ENCODE results near the gene HYLS1.

DNA sequence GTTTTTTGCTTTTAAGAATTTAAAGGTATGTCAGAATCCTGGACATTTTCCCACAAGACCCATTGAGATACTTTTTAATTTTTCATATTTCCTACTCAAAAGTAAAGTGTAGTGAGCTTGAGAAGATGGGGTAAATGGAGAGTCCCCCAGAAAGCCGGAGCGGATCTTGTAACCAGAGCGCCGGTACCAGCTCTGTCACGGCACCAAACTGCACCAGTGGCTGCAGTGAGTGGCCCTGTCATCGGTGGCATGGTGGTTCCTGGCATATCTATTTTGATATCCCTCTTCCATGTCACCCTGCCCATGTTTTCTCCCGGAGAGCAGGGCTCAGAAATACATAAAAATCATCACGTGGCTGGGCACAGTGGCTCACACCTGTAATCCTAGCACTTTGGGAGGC lies 36.2 kb downstream of the HYLS1 start:
- no peak for TF ChIP-seq EZH2 (IDR thresholded peaks at IDR 0.05; ENCODE audit: borderline replicate concordance, low read length)
- TF ChIP-seq, protein P1, sequence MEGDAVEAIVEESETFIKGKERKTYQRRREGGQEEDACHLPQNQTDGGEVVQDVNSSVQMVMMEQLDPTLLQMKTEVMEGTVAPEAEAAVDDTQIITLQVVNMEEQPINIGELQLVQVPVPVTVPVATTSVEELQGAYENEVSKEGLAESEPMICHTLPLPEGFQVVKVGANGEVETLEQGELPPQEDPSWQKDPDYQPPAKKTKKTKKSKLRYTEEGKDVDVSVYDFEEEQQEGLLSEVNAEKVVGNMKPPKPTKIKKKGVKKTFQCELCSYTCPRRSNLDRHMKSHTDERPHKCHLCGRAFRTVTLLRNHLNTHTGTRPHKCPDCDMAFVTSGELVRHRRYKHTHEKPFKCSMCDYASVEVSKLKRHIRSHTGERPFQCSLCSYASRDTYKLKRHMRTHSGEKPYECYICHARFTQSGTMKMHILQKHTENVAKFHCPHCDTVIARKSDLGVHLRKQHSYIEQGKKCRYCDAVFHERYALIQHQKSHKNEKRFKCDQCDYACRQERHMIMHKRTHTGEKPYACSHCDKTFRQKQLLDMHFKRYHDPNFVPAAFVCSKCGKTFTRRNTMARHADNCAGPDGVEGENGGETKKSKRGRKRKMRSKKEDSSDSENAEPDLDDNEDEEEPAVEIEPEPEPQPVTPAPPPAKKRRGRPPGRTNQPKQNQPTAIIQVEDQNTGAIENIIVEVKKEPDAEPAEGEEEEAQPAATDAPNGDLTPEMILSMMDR (conservative IDR thresholded peaks at IDR 0.05 in 1 of 2, IDR thresholded peaks at IDR 0.05 in 1 of 2; ENCODE audit: extremely low read depth in 1 of 2, insufficient read depth in 1 of 2, low read depth in 1 of 2, low read length in 2 of 2) = no peak

Measured in mammary epithelial cell (primary cell).